A673 (cell line): Measurements from ENCODE around the gene HDDC2.

ENCODE experiments used
- EZH2 ChIP-seq: fragments of 200-600 bp; sonication (generic); IDR thresholded peaks from 2 replicates; pipeline ENCODE4 v1.6.1; 2017; ENCODE audit warnings: borderline replicate concordance, low read depth, mild to moderate bottlenecking, mixed read lengths, antibody characterized with exemption, low read length; ENCODE audit not compliant: poor library complexity, severe bottlenecking
- TF ChIP-seq, protein P1 (sequence below): fragments of 300-800, 200-600 bp; sonication (generic); conservative IDR thresholded peaks from 2 replicates; pipeline ENCODE4 v1.5.1; 2017; ENCODE audit warnings: low read depth, mild to moderate bottlenecking, antibody characterized with exemption, low read length, moderate library complexity, mixed read lengths

DNA sequence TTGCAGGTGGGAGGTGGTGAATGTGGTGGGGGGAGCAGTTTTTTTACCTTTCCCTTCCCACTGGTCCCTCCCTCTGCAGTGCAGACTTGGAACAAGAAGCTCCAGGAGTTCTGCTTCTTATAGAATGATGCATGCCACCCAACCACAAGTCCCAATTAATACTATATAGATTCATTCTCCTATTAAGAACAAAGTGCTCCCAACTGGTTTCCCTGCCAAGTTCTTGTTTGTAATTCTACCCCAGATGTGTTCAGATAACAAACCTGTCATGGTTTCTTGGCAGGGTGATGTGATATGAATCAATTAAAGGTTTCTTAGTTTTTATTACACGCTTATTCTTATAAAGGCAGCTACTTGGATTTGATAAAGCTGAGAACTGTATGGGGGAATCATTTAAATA lies 23.9 kb downstream of the HDDC2 start:
- TF ChIP-seq, protein P1, sequence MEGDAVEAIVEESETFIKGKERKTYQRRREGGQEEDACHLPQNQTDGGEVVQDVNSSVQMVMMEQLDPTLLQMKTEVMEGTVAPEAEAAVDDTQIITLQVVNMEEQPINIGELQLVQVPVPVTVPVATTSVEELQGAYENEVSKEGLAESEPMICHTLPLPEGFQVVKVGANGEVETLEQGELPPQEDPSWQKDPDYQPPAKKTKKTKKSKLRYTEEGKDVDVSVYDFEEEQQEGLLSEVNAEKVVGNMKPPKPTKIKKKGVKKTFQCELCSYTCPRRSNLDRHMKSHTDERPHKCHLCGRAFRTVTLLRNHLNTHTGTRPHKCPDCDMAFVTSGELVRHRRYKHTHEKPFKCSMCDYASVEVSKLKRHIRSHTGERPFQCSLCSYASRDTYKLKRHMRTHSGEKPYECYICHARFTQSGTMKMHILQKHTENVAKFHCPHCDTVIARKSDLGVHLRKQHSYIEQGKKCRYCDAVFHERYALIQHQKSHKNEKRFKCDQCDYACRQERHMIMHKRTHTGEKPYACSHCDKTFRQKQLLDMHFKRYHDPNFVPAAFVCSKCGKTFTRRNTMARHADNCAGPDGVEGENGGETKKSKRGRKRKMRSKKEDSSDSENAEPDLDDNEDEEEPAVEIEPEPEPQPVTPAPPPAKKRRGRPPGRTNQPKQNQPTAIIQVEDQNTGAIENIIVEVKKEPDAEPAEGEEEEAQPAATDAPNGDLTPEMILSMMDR: no peak
- TF ChIP-seq EZH2: no peak
